ENCODE data around the gene KCNK18. TPM values are rescaled to one million over a fixed set of nuclear protein-coding genes. Genes with fewer than 3 reads are reported as not detected.

Gene KCNK18
- total and polyA plus RNA-seq, 2 donors (not counting 3 experiments of a cell fraction or from before 2014, with no cell fraction given), result not detected

DNA sequence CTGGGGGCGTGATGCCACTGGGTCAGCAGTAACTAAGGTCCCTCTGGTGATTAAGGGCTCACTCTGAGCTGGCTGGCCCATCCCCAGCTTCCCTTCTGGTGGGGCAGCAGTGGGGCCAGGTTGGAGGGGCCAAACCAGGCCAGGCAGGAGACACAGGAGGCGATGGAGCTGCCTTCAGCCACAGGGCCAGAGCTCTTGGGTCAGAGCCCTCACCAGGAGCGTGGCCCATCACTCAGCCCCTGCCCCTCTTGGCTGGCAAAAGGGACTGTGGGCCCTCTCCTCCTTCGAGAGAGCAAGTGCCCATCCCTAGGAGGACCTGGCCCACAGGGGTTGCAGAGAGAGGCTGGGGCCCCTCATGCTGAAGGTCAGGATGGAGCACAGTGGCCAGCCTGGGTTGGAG lies 4.5 kb downstream of the KCNK18 start:
- H3K9me3 ChIP-seq (replicated peaks; ENCODE audit: control insufficient read depth, insufficient read depth, low read length), result no peaks in the 10 kb centered on the region
- H3K36me3 ChIP-seq (ENCODE audit: control insufficient read depth in 2 of 2, extremely low read depth in 1 of 2, insufficient read depth in 2 of 2, low read length in 2 of 2), result no peaks in the 10 kb centered on the region
- no peaks in the 10 kb centered on the region for H4K20me1 ChIP-seq (replicated peaks; ENCODE audit: control insufficient read depth, extremely low read depth, insufficient read depth, low read length)
- intact Hi-C loops (cut with micrococcal nuclease) (no loop called here), dilution Hi-C loops (cut with MboI; ENCODE audit: extremely low pct_ligation_motif_present, low sequenced_read_pairs) (no loop called here)
- H3K4me3 ChIP-seq (replicated peaks in 1 of 3; ENCODE audit: insufficient read depth in 1 of 3, low read depth in 1 of 3, low read length in 3 of 3), result no peak overlapping the region
- ChIA-PET CTCF (interaction anchor here (0.7 kb wide), 1 partner anchor 15 kb away, joined by 3 read pairs; no protein-coding TSS in a partner anchor), POLR2A (no interaction called here)
- H2AFZ ChIP-seq (ENCODE audit: low read depth, low read length), result no peak overlapping the region
- no peaks in the 10 kb centered on the region for H3K27me3 ChIP-seq (ENCODE audit: control insufficient read depth in 2 of 2, insufficient read depth in 2 of 2, low read length in 2 of 2)
- BruUV-seq (replicated peaks), result no TSS peak
- H3K4me1 ChIP-seq (ENCODE audit: control insufficient read depth, extremely low read depth, insufficient read depth, low read length), result no peaks in the 10 kb centered on the region
- no peak overlapping the region for H3K27ac ChIP-seq (ENCODE audit: insufficient read depth, low read depth, low read length)
- FAIRE-seq (no peak), DNase-seq (ENCODE audit: low read depth, low spot score) (no peak)
- TF ChIP-seq, protein P1, sequence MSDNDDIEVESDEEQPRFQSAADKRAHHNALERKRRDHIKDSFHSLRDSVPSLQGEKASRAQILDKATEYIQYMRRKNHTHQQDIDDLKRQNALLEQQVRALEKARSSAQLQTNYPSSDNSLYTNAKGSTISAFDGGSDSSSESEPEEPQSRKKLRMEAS (IDR thresholded peaks at IDR 0.05; ENCODE audit: insufficient read depth, insufficient read length), result no peak
- no peak for TF ChIP-seq GATA2 (IDR thresholded peaks at IDR 0.05; ENCODE audit: insufficient read depth, insufficient read length, low read depth, low read length)
- no peaks in the 10 kb centered on the region for H3K9me1 ChIP-seq (replicated peaks; ENCODE audit: control insufficient read depth, extremely low read depth, insufficient read depth, low read length)
- no peak overlapping the region for H3K9ac ChIP-seq (replicated peaks; ENCODE audit: extremely low read depth, insufficient read depth, low read length)
- no peaks in the 10 kb centered on the region for H3K79me2 ChIP-seq (ENCODE audit: control insufficient read depth, insufficient read depth, low read length)
- no peak overlapping the region for H3K4me2 ChIP-seq (ENCODE audit: insufficient read depth, low read length)

DNA sequence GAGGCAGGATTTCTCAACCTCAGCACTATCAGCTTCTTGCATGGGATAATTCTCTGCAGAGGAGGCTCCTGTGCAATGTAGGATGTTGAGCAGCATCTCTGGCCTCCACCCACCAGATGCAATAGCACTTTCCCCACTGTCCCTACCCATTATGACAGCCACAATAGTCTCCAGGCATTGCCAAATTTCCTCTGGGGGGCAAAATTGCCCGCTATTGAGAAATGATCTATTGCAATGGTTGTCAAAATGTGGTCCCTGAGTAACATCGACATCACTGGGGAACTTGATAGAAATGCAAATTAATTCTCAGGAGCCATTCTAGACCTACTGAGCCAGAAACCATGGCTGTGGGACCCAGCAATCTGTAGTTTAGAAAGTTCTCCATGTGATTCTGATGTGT lies 7.0 kb downstream of the KCNK18 start:
- POLR2A ChIA-PET, result no interaction called here
- no peak for FAIRE-seq

More for the DNA sequence above, 7.0 kb downstream of the KCNK18 start:
- intact Hi-C loops (cut with micrococcal nuclease) (no loop called here), dilution Hi-C loops (cut with MboI; ENCODE audit: extremely low pct_ligation_motif_present, low sequenced_read_pairs) (no loop called here)
- Histone ChIP-seq H3K9me1 (replicated peaks; ENCODE audit: control insufficient read depth, extremely low read depth, insufficient read depth, low read length) (no peaks in the 10 kb centered on the region), H3K27ac (ENCODE audit: insufficient read depth, low read depth, low read length) (no peak overlapping the region), H3K27me3 (ENCODE audit: control insufficient read depth in 2 of 2, insufficient read depth in 2 of 2, low read length in 2 of 2) (no peaks in the 10 kb centered on the region), H3K9me3 (replicated peaks; ENCODE audit: control insufficient read depth, insufficient read depth, low read length) (no peaks in the 10 kb centered on the region), H3K4me3 (replicated peaks in 1 of 3; ENCODE audit: insufficient read depth in 1 of 3, low read depth in 1 of 3, low read length in 3 of 3) (no peak overlapping the region), H3K79me2 (ENCODE audit: control insufficient read depth, insufficient read depth, low read length) (no peaks in the 10 kb centered on the region), H3K9ac (replicated peaks; ENCODE audit: extremely low read depth, insufficient read depth, low read length) (no peak overlapping the region), H3K36me3 (ENCODE audit: control insufficient read depth in 2 of 2, extremely low read depth in 1 of 2, insufficient read depth in 2 of 2, low read length in 2 of 2) (no peaks in the 10 kb centered on the region), H4K20me1 (replicated peaks; ENCODE audit: control insufficient read depth, extremely low read depth, insufficient read depth, low read length) (no peaks in the 10 kb centered on the region), H2AFZ (ENCODE audit: low read depth, low read length) (no peak overlapping the region), H3K4me1 (ENCODE audit: control insufficient read depth, extremely low read depth, insufficient read depth, low read length) (no peaks in the 10 kb centered on the region), H3K4me2 (ENCODE audit: insufficient read depth, low read length) (no peak overlapping the region)
- BruUV-seq (replicated peaks), result no TSS peak
- DNase-seq (ENCODE audit: low read depth, low spot score), result no peak
- TF ChIP-seq JUN (IDR thresholded peaks at IDR 0.05; ENCODE audit: borderline replicate concordance, insufficient read depth, insufficient read length, low read depth) (no peak), POLR2A (IDR thresholded peaks at IDR 0.05; ENCODE audit: low read depth, low read length) (no peak), EZH2 (IDR thresholded peaks at IDR 0.05; ENCODE audit: borderline replicate concordance, low read depth, low read length, severe bottlenecking) (no peak), GATA2 (IDR thresholded peaks at IDR 0.05; ENCODE audit: insufficient read depth, insufficient read length, low read depth, low read length) (no peak), MYC (IDR thresholded peaks at IDR 0.05; ENCODE audit: low read depth, low read length) (no peak), POLR2AphosphoS5 (IDR thresholded peaks at IDR 0.05; ENCODE audit: insufficient read depth, low read depth, low read length) (no peak), FOS (IDR thresholded peaks at IDR 0.05; ENCODE audit: borderline replicate concordance, insufficient read depth, low read length) (no peak)
- TF ChIP-seq, protein P1 (IDR thresholded peaks at IDR 0.05; ENCODE audit: insufficient read depth, insufficient read length), result no peak
- TF ChIP-seq, protein P2, sequence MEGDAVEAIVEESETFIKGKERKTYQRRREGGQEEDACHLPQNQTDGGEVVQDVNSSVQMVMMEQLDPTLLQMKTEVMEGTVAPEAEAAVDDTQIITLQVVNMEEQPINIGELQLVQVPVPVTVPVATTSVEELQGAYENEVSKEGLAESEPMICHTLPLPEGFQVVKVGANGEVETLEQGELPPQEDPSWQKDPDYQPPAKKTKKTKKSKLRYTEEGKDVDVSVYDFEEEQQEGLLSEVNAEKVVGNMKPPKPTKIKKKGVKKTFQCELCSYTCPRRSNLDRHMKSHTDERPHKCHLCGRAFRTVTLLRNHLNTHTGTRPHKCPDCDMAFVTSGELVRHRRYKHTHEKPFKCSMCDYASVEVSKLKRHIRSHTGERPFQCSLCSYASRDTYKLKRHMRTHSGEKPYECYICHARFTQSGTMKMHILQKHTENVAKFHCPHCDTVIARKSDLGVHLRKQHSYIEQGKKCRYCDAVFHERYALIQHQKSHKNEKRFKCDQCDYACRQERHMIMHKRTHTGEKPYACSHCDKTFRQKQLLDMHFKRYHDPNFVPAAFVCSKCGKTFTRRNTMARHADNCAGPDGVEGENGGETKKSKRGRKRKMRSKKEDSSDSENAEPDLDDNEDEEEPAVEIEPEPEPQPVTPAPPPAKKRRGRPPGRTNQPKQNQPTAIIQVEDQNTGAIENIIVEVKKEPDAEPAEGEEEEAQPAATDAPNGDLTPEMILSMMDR (IDR thresholded peaks at IDR 0.05; ENCODE audit: extremely low read depth in 1 of 2, insufficient read depth in 1 of 2, low read depth in 1 of 2, low read length in 2 of 2), result no peak
- CTCF ChIA-PET, result no interaction called here
